C1 segment of cervical spinal cord (tissue), 14 donors: ENCODE results near the gene GCAT.
A peak's percentile ranks its signal among the peaks of the same experiment; 100 is the strongest.

ENCODE experiments used
- DNase-seq, 14 donors: peaks; one replicate each; lab custom pipeline; 2025; lab: John Stamatoyannopoulos, UW

GCAT gene

GRCh38 chr22:37807410-37808293 lies at the start of gene GCAT:
TSS of gene GCAT (plus strand) at chr22:37807934. CDS start at chr22:37807968, 34 bp downstream.
- peak; percentile 54 to 93 (median 88) for DNase-seq

DNA sequence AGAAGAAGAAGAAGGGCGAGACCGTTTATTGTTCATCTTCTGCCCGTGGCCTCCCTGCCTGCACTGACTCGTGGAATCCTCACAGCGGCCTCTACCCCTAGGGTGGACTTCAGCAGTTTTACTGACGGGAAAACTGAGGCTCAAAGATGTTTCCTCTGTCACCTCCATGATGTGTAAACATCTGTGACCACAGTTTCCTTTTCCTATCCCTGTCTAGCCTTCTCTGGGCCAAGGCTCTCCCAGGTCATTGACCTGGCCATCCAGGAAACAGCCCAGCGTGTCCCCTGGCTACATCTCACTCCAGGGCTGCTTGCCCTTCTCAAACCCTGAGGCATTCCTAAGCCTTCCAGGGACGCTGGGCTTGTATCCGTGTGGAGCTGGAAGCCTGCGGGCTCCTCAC lies 49.0 kb upstream of the GCAT start:
- no peak for DNase-seq

DNA sequence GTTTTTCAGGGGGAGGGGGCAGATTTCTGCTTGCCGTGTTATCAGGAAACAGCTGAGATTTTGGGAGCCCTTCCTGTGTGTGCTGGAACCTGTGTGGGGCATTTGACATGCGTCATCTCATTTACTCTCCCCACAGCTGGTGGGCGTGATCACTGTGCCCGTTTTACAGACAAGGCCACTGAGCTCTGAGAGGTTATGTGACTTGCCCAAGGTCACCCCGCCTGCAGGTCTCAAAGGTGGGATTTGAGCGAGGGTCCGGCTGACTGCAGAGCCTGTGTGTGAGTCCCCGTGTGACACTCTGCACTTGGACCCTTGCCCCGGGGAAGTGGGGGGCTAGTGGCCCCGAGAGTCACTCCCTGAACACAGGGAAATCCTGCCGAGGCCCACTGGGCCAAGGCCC lies 48.5 kb upstream of the GCAT start:
- DNase-seq = no peak

GRCh38 chr22:37760152-37760551 lies 47.6 kb upstream of the GCAT start:
- DNase-seq = no peak

DNA sequence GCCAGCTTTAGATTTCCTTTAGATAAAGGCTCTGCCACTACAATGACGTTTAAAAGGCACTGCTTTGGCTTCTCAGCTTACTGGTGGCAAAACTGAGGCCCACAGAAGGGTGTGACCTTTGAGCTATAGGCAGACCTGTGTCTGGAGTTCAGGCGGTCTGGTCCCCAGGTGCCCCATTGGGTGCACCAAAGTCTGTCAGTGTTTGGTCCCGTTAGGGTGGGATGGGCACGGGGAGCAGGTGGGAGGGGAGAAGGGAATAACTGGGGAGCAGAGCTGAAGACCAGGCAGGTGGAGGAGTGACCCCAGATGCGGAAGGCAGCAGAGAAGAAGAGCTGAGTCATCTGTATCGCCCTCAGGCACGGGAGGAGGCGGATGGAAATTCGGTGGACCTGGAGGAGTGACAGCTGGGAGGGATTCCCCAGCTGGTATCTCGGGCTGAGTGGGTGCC lies 45.3 kb upstream of the GCAT start:
- DNase-seq = no peak

DNA sequence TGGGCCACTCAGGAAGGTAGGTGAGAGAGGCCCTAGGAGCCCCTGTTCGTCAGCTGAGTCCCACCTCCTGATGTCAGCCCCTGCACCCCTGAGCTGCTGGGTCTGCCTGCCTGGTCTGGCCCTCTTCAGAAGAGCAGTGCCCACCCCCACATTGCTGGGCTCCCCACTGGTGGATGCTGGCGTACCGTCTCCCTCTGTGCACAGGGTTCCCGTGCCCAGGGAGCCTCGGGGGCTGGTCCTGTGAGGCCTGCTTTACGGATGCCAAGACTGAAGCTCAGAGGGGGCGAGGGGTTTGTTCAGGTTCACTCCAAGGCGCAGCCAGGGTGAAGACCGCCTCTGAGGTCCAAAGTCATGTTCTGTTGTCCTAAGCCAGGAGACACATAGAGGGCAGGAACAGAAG lies 44.7 kb upstream of the GCAT start:
- DNase-seq = no peak

DNA sequence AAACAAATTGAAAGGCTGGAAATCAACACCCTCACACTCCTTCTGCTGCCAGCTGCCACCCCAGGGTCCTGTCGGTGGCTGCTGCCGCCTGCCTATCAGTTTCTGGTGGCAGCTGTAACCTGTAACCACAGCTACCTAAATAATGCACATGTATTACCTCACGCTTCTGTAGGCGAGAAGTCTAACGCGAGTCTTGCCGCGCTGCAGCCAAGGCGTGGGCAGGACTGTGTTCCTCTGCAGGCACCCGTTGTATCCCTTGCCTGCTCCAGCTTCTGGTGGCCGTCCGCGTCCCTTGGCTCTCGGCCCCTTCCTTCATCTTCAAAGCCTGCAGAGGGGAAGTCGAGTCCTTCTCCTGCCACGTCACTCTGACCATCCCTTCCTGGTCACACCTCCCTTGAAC lies 44.1 kb upstream of the GCAT start:
- DNase-seq = no peak

- DNase-seq = peak in 1 of 14 donors; percentile 19
Measured at GRCh38 chr22:37764622-37765021, 43.1 kb upstream of the GCAT start.

DNA sequence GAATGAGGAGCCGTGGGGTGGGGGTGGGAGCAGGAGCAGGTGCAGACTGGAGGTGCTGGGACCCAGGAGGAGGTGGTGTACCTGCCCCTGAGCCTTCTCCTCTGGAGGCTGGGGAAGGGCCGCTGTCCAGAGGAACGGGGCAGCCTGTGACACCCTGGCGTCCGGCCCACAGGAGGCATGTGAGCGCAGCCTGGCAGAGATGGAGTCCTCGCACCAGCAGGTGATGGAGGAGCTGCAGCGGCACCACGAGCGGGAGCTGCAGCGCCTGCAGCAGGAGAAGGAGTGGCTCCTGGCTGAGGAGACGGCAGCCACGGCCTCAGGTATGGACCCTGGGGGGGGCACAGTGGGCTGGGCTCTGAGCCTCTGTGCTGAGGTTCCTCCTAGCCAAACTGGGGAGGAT lies 42.2 kb upstream of the GCAT start:
- DNase-seq = peak in 1 of 14 donors; percentile 13

- no peak for DNase-seq
Measured at GRCh38 chr22:37765953-37766576, 41.7 kb upstream of the GCAT start.

GRCh38 chr22:37768273-37768672 lies 39.5 kb upstream of the GCAT start:
- DNase-seq = no peak

DNA sequence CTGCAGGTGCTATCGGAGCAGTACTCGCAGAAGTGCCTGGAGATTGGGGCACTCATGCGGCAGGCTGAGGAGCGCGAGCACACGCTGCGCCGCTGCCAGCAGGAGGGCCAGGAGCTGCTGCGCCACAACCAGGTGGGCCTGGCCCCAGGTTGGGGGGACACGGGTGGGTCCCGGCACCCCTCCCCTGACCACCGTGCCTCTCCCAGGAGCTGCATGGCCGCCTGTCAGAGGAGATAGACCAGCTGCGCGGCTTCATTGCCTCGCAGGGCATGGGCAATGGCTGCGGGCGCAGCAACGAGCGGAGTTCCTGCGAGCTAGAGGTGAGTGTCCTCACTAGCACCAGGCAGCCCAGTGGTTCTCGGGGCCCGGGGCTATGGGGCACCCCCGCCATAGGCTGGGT lies 38.7 kb upstream of the GCAT start:
- DNase-seq = no peak

DNA sequence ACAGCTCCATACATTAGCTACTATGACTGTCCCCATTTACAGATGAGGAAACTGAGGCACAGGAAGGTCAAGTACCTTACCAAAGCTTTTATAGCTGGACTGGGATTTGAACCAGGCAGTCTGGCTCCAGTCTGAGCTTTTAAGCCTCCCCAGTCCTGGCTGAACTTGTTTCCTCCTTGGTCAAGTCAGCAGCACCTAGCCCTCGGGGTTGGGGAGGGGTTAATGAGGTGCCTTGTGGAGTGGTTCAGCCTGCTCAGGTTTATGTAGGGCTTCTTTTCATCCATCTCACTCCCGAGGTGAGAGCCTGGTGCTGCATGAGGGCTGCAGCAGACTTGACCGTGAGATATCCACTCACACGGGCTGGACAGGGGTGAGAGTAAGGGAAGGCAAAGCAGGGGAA lies 36.7 kb upstream of the GCAT start:
- no peak for DNase-seq

DNA sequence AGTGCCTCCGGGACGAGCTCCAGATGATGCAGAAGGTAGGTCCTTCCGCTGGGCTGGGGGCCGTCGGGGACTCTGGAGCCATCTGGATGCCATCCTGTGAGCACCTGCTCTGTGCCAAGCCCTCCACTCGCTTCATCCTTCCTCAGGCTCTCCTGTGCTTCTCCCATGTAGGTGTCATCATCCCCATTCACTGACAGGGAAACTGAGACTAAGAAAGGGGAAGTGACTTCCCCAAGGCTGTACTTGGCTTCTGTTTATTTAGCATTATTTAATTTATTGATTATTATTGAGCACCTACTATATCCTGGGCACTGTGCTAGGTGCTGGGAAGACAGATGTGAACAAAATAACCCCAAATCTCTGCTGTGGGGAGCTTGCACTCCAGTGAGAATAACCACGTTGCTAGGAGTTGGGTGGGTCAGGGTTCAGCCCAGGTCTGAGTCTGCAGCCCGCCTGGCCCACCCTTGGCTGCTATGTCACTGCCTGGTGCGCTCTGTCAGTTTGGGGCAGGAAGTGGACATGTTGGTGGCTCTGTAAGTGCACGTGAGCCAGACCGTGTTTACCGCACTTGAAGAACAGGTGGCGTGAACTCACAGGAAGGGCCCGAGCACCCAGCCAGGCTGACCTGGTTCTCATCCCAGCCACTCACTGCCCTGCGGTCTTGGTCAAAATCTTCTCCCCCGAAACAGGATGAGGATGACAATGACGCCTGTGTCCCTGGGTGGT lies 35.9 kb upstream of the GCAT start:
- no peak for DNase-seq

DNA sequence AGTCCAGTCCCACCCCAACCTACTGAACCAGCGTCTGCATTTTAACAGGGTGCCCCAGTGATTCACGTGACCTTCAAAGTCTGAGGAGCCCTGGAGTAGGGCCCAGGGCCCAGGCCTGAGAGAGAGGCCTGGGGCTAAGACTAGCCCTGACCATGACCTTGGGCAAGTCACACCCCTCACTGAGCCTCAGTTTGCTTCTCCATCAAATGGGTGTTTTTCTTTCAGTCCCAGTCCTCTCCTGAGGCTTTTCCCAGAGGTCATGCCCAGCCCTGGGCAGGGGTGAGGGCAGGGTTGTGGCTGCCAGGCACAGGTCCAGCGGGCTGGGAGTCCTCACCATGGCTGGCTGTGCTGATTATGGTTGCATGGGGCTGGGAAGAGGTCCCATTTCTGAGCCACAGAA lies 33.0 kb upstream of the GCAT start:
- no peak for DNase-seq

DNA sequence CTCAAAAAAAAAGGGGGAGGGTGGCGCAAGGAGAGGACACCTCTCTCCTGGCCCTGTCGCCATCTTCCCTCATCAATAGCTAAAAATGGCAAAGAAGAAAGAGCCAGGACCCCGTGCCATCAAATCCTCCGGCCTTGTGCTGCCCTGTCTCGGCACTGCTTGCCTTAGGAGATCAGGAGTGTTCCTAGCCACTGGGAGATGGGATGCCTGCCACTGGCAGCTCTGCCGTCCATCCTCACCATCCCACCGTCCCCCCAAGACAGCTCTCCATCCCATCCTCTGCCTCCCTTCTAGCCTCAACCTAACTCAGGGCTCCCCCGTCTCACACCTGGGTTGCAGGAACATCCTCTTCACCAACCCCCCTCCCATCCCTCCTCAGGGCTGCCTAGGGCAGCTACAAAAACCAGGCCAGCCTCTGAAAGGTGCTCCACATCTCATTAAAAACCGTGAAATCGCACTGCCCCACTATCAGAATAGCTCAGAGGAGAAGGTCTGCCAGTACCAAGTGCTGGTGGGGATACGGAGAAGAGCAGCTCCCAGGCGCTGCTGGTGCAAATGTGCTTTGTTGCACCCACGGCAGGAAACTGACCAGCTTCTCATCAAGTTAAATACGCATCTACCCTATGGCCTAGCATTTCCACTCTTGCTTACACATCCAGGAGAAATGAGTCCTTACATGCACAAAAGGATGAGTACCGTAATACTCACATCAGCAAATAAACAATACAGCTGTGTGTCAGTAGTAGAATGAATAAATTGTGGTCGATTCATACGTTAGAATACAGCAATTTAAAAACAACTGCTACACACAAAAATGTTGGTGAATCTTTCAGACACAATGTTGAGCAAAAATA lies 31.7 kb upstream of the GCAT start:
- no peak for DNase-seq

- DNase-seq = no peak
Measured at GRCh38 chr22:37776639-37777005, 31.1 kb upstream of the GCAT start.

DNA sequence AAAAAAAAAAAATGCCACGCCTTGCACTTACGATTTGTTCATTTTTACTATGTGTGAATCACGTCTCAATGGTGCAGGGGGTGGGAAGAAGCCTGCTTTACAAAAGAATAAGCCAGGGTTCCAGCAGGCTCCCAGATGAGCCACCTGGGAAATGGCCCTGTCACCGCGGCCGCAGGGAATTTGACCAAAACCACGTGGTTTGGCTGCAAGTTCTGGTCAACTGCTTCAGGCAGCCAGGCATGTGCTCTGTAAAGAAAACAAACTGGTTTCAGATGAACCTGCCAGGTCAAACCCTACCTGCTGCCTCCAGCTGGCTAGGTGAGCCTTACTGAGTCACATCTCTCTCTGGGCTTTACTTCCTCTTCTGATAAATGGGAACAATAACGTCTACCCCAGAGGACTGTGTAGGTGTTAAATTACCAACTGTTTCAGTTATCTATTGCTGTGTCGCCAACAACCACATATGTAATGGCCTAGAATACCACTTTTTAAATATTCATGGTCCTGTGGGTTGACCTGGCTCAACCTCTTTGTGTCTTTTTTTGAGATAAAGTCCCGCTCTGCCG lies 30.5 kb upstream of the GCAT start:
- no peak for DNase-seq

DNA sequence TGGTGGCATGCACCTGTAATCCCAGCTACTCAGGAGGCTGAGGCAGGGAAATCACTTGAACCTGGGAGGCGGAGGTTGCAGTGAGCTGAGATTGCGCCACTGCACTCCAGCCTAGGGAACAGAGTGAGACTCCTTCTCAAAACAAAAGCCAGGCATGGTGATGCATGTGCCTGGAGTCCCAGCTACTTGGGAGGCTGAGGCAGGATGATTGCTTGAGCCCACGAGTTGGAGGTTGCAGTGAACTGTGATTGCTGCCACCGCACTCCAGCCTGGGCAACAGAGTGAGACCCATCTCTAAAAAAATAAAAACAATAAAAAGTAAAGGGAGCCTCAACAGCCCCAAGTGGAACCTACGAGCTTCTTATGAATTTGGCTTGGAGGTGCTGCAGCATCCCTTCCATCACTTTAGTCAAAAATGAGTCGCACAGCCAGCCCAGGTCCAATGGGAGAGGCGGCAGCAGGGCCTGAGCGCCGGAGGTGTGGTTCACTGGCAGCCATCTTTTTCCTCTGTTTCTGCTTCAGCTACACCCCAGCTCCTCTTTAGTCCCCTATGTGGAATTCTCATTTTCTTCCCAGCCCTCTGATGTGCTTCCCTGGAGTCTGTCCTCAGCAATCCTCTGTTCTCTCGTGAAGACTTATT lies 29.2 kb upstream of the GCAT start:
- no peak for DNase-seq

GRCh38 chr22:37781434-37782059 lies 26.2 kb upstream of the GCAT start:
- no peak for DNase-seq
